NOMO-1 treated with dmso at 0.1 percent for 144 hours (cell line): ENCODE results near the gene SHPK.

Experiments
- DNase-seq: peaks from one replicate; lab custom pipeline; 2025; ENCODE audit not compliant: unreplicated experiment; lab: John Stamatoyannopoulos, UW

Gene SHPK

GRCh38 chr17:3635474-3636153 is 436 bp downstream of the SHPK start:
- no peak for DNase-seq

DNA sequence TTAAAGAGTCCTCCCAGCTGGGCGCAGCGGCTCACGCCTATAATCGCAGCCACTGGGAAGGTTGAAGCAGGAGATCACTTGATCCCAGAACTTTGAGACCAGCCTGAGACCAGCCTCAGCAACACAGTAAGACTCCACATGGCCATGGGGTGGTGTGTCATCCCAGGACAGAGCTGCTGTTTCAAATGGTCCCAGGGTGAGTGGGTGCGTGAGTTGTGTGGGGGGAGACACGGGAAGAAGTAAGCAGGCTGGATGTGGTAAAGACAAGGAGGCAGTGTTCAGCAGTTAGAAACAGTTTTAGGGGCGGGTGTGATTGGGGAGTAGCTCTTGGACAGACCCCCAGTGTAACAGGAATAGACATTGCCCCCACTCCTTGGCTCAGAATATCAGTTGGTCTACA is 3.8 kb downstream of the SHPK start:
- no peak for DNase-seq

- no peak for DNase-seq
Measured at GRCh38 chr17:3630781-3631180, 5.3 kb downstream of the SHPK start.

DNA sequence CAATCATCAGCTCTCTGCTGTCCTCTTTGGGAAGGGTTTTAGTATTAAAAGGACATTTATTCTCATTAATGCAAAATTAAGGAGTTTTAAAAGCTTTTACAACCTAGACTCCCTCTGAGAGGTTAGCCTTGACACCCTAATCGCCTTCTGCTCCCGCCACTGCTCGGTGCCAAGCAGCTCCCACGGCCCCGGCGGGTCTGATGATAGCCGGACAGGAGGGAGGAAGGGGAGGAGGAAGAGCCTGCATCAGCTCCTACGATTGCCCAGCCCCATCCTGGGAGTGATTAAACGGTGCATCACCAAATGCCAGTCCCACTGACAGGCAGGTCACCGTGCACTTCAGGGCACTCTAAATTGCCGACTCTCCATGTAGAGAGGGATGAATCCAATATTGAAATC is 8.3 kb downstream of the SHPK start:
- DNase-seq, result no peak

DNA sequence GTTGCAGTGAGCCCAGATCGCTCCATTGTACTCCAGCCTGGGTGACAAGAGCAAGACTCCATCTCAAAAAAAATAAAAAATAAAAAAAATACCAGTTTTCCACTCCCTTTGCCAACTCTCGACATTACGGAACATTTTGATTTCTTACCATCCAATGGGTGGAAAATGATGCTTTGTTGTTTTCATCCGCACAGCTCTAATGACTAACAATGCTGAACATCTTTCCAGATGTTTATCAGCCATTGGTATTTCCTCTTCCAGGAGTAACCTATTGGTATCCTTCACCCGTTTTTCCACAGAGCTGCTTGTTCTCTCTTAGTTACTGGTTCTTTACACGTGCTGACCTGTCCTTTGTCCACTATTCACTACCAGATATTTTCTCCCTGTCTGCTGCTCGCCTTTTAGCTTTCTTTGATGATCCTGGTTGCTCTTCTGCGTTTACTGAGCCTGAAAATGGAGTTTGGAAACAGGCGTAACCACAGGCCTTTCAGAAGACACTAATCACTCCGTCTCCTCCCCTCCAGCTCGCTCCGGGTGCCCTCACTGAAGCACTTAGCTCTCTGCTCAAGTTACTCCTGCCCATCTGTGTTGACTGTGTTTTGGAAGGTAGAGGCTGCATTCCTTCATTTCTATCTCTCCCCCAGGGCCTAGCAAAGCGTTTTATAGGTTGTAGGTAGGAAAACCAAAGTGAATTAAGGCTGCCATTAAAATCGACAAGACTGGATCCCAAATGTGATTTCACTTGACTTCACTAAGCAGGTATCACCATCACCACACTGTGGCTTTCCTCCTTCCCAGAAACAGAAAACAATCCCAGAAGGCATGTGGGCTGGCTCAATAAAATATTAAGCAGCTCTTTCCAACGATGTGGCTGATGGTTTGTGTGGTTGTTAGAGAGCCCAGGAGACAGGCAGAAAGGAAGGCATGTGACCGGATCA is 8.9 kb downstream of the SHPK start:
- no peak for DNase-seq

DNA sequence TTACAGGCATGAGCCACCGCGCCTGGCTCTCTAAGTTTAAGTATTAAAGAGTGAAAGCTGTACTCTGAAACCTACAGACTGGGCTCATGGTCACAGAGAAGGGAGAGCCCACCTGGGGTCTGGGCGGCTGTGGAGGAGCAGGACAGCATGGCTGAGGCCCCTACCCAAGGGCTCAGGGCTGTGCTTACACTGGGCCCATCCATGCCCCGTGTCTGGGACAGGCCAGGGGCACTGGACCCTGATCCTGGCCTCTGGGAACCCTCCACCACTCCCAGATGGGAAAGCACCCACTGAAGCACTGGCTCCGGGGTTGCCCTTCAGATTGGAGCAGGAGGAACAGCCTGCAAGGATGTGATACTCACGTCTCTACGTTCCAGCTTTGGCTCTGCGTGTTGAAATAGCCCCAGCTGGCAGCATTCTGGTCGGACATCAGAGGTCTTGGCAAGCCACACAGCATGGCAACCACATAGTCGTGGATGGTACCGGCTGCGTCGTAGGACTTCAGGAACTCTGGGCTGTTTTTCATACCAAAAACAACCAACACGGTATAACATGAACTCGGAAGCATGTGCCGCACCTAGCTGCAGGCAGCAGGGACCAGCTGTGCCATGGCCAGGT is 13.0 kb downstream of the SHPK start:
- no peak for DNase-seq

- no peak for DNase-seq
Measured at GRCh38 chr17:3621146-3621720, 14.8 kb downstream of the SHPK start.

DNA sequence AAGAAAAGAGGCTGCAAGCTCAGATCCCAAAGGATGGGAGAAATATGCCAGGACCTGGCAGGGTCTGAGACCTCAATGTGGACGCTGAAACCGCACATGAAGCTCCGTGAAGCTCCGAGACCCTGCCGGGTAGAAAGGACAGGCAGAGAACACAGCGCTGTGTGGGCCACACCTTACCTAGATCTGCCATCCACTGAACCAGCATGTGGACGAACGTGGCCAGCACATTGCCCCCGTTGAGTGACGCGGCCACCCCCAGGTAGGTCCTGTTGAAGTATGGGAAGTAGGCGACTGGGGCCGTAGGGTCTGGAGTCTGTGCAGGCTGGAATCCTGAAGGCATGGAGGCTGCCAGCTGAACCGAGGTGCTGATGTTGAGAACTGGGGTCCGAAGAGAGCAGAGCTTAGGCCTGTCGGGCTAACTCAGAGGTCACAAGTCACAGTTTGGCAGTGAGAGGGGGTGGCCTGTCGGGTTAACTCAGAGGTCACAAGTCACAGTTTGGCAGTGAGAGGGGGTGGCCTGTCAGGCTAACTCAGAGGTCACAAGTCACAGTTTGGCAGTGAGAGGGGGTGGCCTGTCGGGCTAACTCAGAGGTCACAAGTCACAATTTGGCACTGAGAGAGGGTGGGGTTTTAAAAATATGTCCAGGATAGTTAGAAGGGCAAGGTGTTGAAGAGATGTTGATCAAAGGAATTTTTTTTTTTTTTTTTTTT is 20.7 kb downstream of the SHPK start:
- DNase-seq, result no peak

GRCh38 chr17:3613124-3613523 is 22.9 kb downstream of the SHPK start:
- DNase-seq, result no peak

DNA sequence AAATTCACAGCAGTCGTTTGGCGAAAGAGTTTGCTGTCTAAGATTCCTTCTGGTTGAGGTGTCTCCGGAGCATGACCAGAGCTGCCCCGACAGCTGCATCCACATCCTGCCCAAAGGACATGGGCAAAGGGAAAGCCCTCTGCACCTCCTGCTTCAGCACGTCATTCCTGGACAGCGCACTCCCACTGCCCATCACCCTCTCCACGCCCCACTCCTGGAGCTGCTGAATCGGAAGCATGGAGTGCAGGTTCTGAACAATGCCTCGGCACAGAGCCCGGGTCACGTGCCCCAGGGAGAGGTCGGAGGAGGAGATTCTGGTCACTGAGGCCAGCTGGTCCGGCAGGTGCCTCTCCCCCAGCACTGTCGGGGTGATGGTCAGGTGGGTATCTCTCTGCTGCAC is 25.5 kb downstream of the SHPK start:
- no peak for DNase-seq

GRCh38 chr17:3609689-3610088 is 26.4 kb downstream of the SHPK start:
- DNase-seq, result no peak

DNA sequence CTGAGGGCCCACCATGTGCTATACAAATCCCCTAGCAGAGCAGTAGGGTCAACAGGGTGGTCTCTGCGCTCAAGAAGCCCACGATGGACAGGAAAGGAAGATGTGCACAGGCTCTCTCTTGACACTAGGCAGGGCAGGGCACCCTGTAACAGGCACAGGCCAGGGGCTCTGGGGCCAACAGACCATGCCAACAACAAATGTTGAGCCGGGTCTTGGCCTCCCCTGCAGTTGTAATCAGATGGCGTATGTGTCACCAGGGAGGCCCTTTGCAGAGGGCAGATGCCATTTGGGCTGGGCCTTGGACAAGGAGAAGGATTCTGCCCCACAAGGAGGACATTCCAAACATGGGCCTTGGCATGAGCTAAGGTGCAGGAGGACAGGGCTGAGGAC is 32.2 kb downstream of the SHPK start:
- DNase-seq, result no peak

DNA sequence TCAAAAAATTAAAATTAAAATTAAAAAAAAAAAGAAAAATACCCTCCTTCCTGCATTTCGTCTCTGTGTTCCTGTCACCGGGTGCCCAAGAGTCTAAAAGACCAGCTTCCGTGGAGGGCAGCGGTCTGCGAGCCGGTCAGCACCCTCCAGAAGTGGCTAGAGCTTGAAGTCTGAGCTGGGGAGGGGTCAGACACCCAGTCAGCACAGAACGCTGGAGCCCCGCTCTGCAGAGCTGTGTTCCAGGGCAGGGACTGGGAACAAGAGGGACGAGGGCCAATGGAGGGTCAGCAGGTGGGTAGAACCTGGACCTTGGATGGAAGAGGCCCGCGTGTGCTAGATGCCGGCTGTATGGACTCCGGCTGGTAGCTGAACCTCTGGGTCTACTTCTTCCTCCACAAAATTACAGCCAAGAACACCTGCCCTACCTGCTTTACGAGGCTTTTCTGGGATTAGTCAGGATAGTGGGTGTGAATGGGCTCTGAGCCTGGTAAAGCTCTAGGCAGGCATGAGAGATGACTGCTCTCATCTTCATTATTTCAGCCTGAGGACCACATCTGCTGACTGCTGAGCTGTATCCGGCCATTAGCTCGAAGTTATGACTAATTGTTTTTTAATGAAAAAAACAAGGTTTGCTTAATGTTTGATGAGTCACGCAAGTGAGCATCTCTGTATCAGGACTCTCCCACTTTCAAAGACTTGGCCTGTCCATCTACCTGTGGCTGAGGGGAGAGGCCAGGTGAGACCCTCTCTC is 32.8 kb downstream of the SHPK start:
- no peak for DNase-seq

DNA sequence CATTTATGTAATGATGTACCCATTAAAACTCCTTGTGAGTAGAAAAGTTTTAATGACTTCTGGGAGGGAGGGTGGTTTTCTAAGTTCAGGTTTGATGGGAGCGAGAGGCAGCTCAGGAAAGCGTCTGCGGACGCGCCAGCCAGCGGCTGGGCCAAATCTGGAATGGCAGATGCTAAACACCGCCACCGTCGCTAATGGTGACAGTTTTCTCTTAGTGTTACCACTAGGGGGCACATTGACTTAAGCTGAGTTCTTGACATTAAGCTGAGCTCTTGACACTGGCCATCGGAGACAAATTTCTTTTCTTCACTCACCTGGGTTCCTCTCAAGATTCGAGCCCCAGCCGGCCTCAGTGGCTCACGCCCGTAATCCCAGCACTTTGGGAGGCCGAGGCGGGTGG is 33.6 kb downstream of the SHPK start:
- no peak for DNase-seq

DNA sequence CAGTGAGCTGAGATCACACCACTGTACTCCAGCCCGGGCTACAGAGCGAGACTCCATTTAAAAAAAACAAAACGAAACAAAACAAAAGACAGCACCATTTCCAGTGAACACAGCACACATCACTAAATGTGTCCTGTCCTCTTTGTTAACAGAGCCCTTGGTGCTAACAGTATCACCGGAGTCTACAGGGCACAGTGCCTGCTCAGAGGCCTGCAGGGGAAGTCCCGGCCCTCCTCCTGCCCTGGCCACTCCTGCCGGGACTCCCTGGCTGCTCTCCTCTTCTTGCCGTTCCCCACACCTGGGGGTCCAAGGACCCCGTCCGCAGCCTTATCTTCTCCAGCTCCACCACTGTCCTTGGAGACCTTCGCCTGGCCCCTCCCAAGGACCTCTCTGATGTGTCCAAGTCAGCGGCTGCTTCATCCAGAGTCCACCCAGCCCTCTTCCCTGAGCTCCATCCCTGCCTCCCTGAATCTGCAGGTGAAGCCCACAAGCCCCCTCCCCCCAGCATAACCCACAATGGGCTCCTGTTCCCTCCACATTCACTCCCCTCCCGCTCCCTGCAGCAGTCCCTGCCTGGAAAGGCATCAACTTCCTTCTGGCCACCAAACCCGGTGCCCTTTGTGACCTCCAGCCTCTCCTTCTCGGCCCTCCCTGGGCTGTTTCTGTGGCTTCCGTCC is 35.4 kb downstream of the SHPK start:
- no peak for DNase-seq

- DNase-seq, result no peak
Measured at GRCh38 chr17:3598078-3598477, 38.0 kb downstream of the SHPK start.

- DNase-seq, result no peak
Measured at GRCh38 chr17:3596804-3597464, 39.1 kb downstream of the SHPK start.

DNA sequence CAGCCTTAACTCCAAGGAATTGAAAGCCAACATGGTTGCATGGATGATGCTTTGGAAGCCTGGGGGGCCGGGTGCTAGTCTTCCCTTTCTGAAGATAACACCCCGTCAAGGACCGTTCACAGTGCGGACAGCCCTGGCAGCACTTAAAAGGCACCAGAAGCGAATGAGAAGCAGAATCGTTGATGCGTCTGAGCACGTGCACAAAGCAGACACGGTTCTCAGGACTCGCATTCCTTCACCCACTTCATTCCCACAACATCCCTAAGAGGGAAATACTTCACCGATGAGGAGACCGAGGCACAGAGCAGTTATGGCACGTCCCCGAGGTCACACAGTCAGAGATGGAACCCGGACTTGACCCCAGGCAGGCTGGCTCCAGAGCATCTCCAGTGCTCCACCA is 41.1 kb downstream of the SHPK start:
- DNase-seq, result no peak

GRCh38 chr17:3594051-3594800 is 41.8 kb downstream of the SHPK start:
- no peak for DNase-seq
